CD4-positive, alpha-beta T cell treated with Interleukin-1 beta for 1 hour (primary cell): Measurements from ENCODE around the gene CARMIL1.

Source experiments
- DNase-seq, 2 donors: peaks; one replicate each; pipeline ENCODE4 v3.0.0-alpha.2; 2020 to 2022

Gene CARMIL1

GRCh38 chr6:25449774-25450173, 170.6 kb downstream of the CARMIL1 start:
- DNase-seq, result no peak

GRCh38 chr6:25450469-25451198, 171.5 kb downstream of the CARMIL1 start:
- DNase-seq, result no peak

- no peak for DNase-seq
Observed at GRCh38 chr6:25452031-25452430, 172.9 kb downstream of the CARMIL1 start.

- no peak for DNase-seq
Observed at GRCh38 chr6:25453288-25453687, 174.1 kb downstream of the CARMIL1 start.

- no peak for DNase-seq
Observed at GRCh38 chr6:25454136-25454535, 175.0 kb downstream of the CARMIL1 start.

GRCh38 chr6:25456249-25457040, 177.3 kb downstream of the CARMIL1 start:
- DNase-seq, result no peak

GRCh38 chr6:25457516-25457915, 178.3 kb downstream of the CARMIL1 start:
- no peak for DNase-seq

- DNase-seq, result peak in 1 of 2 donors; percentile 15
Observed at GRCh38 chr6:25458485-25458884, 179.3 kb downstream of the CARMIL1 start.

- DNase-seq, result no peak
Observed at GRCh38 chr6:25462235-25462897, 183.2 kb downstream of the CARMIL1 start.

- DNase-seq, result no peak
Observed at GRCh38 chr6:25463441-25463840, 184.3 kb downstream of the CARMIL1 start.

GRCh38 chr6:25464225-25464624, 185.1 kb downstream of the CARMIL1 start:
- no peak for DNase-seq

GRCh38 chr6:25465941-25466340, 186.8 kb downstream of the CARMIL1 start:
- DNase-seq, result no peak

- no peak for DNase-seq
Observed at GRCh38 chr6:25468881-25469280, 189.7 kb downstream of the CARMIL1 start.

GRCh38 chr6:25469797-25470388, 190.7 kb downstream of the CARMIL1 start:
- DNase-seq, result no peak

- DNase-seq, result no peak
Observed at GRCh38 chr6:25472306-25472705, 193.1 kb downstream of the CARMIL1 start.

GRCh38 chr6:25472906-25473305, 193.7 kb downstream of the CARMIL1 start:
- no peak for DNase-seq

- DNase-seq, result no peak
Observed at GRCh38 chr6:25473447-25473846, 194.3 kb downstream of the CARMIL1 start.

- DNase-seq, result no peak
Observed at GRCh38 chr6:25476126-25476525, 197.0 kb downstream of the CARMIL1 start.

- DNase-seq, result no peak
Observed at GRCh38 chr6:25477006-25477590, 197.9 kb downstream of the CARMIL1 start.

- DNase-seq, result no peak
Observed at GRCh38 chr6:25478973-25479372, 199.8 kb downstream of the CARMIL1 start.

GRCh38 chr6:25481267-25481666, 202.1 kb downstream of the CARMIL1 start:
- no peak for DNase-seq

- no peak for DNase-seq
Observed at GRCh38 chr6:25482996-25483395, 203.8 kb downstream of the CARMIL1 start.

- DNase-seq, result no peak
Observed at GRCh38 chr6:25483943-25484342, 204.8 kb downstream of the CARMIL1 start.
